ENCODE data around the gene ASTE1.

GRCh38 chr3:130963878-130964277 lies 62.7 kb downstream of the ASTE1 start:
- TF ChIP-seq POLR2A (IDR thresholded peaks at IDR 0.05; ENCODE audit: low read length) (no peak), GATA1 (IDR thresholded peaks at IDR 0.05; ENCODE audit: low read depth, low read length) (no peak)
